22Rv1 (cell line): ENCODE results near the gene ERCC2.

Experiments
- CTCF ChIP-seq: fragments of 450-650 bp; IDR thresholded peaks from 2 replicates; pipeline ENCODE4 v1.5.1; 2017; ENCODE audit warnings: mild to moderate bottlenecking
- ZFX ChIP-seq: fragments of 450-650 bp; IDR thresholded peaks from 2 replicates; pipeline ENCODE4 v1.6.1; 2017; ENCODE audit warnings: antibody characterized with exemption, borderline replicate concordance

GRCh38 chr19:45380107-45380506 is 9.7 kb upstream of the ERCC2 start:
- TF ChIP-seq CTCF (no peak), ZFX (no peak)
